NCI-H510A (cell line): ENCODE data around the gene KRT8.

Source experiments
- DNase-seq: peaks from one replicate; lab custom pipeline; 2025; lab: John Stamatoyannopoulos, UW

Gene KRT8

DNA sequence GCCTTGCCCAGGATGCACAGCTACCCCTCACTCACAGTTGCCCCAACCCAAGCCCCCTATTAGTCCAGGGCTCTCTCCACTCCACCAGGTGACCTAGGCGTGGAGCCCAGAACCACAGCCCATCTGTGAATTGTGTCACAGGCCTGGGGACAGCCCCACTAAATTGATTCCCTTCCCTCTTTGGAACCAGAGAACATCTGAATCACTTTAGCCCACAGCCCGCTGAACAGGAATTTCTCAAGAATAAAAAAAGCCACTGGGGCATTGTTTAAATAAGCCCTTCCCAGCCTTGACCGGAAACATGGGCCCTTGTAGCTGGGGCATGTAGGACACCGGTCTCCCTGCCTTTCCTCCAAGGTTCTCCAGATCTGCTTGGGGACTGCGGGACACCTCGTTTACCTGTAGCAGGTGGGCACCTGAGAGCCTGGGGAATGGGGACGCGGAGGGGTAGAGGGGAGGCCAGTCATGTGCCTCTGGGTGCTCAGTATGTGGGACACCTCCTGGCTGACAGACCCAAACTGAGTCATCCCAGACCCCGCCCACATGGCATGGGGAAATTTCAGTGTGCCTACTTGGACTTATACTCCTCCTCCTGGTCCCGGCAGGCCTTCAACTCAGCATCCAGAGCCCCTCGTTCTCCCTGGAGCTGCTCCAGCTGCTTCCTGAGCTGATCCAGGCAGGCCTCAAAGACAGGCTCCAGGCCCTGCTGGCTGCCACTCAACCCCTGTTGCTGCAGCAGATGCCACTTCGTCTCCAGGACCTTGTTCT lies 57.4 kb downstream of the KRT8 start:
- no peak for DNase-seq
